Liver (tissue), 9 donors: Measurements from ENCODE around the gene DAGLB. TPM values are rescaled to one million over a fixed set of nuclear protein-coding genes. Genes with fewer than 3 reads are reported as not detected.

Experiments
- DNase-seq: peaks from one replicate; pipeline ENCODE4 v3.0.0-alpha.2; 2017; ENCODE audit warnings: low spot score
- H3K27ac ChIP-seq, 2 donors: one replicate each; pipeline ENCODE4 v1.7.0; 2013; ENCODE audit warnings: inconsistent platforms in 2 of 2, low read length in 2 of 2, control low read depth in 1 of 2, low read depth in 1 of 2, mild to moderate bottlenecking in 1 of 2
- H3K27me3 ChIP-seq, 4 donors: one replicate each; pipeline versions ENCODE4 v1.6.1 to v1.7.0; 2013; ENCODE audit warnings: low read length in 3 of 4, inconsistent platforms in 1 of 4, mild to moderate bottlenecking in 1 of 4, moderate library complexity in 1 of 4; ENCODE audit not compliant: control insufficient read depth in 4 of 4, insufficient read depth in 4 of 4
- H3K36me3 ChIP-seq, 4 donors: one replicate each; pipeline versions ENCODE4 v1.6.1 to v1.7.0; 2013; ENCODE audit warnings: low read length in 3 of 4, mild to moderate bottlenecking in 3 of 4, low read depth in 1 of 4, moderate library complexity in 1 of 4; ENCODE audit not compliant: control insufficient read depth in 4 of 4, insufficient read depth in 3 of 4
- H3K4me1 ChIP-seq, 4 donors: one replicate each; pipeline versions ENCODE4 v1.6.1 to v1.7.0; 2013; ENCODE audit warnings: low read length in 3 of 4, mild to moderate bottlenecking in 3 of 4, moderate library complexity in 1 of 4; ENCODE audit not compliant: control insufficient read depth in 4 of 4, insufficient read depth in 4 of 4
- H3K4me3 ChIP-seq, 3 donors: one replicate each; pipeline versions ENCODE4 v1.6.1 to v1.7.0; 2013; ENCODE audit warnings: low read length in 3 of 3, control low read depth in 1 of 3, low read depth in 1 of 3, mild to moderate bottlenecking in 1 of 3
- H3K9ac ChIP-seq, 2 donors: one replicate each; pipeline ENCODE4 v1.7.0; 2013; ENCODE audit warnings: low read length in 2 of 2, mild to moderate bottlenecking in 2 of 2, moderate library complexity in 2 of 2, control low read depth in 1 of 2, low read depth in 1 of 2
- H3K9me3 ChIP-seq, 4 donors: one replicate each; pipeline versions ENCODE4 v1.6.1 to v1.7.0; 2013; ENCODE audit warnings: low read length in 3 of 4; ENCODE audit not compliant: control insufficient read depth in 4 of 4
- ATF3 ChIP-seq: IDR thresholded peaks from 2 replicates; pipeline ENCODE4 v1.6.1; 2016; ENCODE audit warnings: antibody characterized with exemption
- CTCF ChIP-seq: fragments of 150-350 bp; IDR thresholded peaks from 2 replicates; pipeline ENCODE4 v1.5.1; 2017; ENCODE audit warnings: improper control_type of control experiment, low read depth, low read length; ENCODE audit not compliant: missing input control
- EGR1 ChIP-seq, 2 donors: IDR thresholded peaks; 2 replicates each; pipeline ENCODE4 v1.6.1; 2016 to 2018; ENCODE audit warnings: antibody characterized with exemption in 2 of 2, low read depth in 2 of 2
- FOXA1 ChIP-seq: IDR thresholded peaks from 2 replicates; pipeline ENCODE4 v1.6.1; 2016; ENCODE audit warnings: antibody characterized with exemption
- FOXA2 ChIP-seq: IDR thresholded peaks from 2 replicates; pipeline ENCODE4 v1.6.1; 2016; ENCODE audit warnings: antibody characterized with exemption
- GABPA ChIP-seq, 2 donors: IDR thresholded peaks in 1 of 2; conservative IDR thresholded peaks in 1 of 2; 2 replicates each; pipeline ENCODE4 v1.6.1; 2016; ENCODE audit warnings: antibody characterized with exemption in 2 of 2, mild to moderate bottlenecking in 1 of 2, moderate library complexity in 1 of 2
- HNF4A ChIP-seq, 2 donors: conservative IDR thresholded peaks; 2 replicates each; pipeline ENCODE4 v1.6.1; 2016; ENCODE audit warnings: antibody characterized with exemption in 2 of 2, mild to moderate bottlenecking in 2 of 2
- HNF4G ChIP-seq: IDR thresholded peaks from 2 replicates; pipeline ENCODE4 v1.6.1; 2016; ENCODE audit warnings: antibody characterized with exemption
- JUND ChIP-seq, 2 donors: IDR thresholded peaks; 2 replicates each; pipeline ENCODE4 v1.6.1; 2016; ENCODE audit warnings: antibody characterized with exemption in 2 of 2
- MAX ChIP-seq: IDR thresholded peaks from 2 replicates; pipeline ENCODE4 v1.6.1; 2016; ENCODE audit warnings: antibody characterized with exemption
- NR2F2 ChIP-seq: IDR thresholded peaks from 2 replicates; pipeline ENCODE4 v1.6.1; 2016; ENCODE audit warnings: antibody characterized with exemption
- RAD21 ChIP-seq, 2 donors: IDR thresholded peaks; 2 replicates each; pipeline ENCODE4 v1.6.1; 2016; ENCODE audit warnings: antibody characterized with exemption in 2 of 2, mild to moderate bottlenecking in 2 of 2
- REST ChIP-seq: IDR thresholded peaks from 2 replicates; pipeline ENCODE4 v1.6.1; 2016; ENCODE audit warnings: antibody characterized with exemption, mild to moderate bottlenecking
- RXRA ChIP-seq, 2 donors: IDR thresholded peaks; 2 replicates each; pipeline ENCODE4 v1.6.1; 2017 to 2018; ENCODE audit warnings: antibody characterized with exemption in 2 of 2, mild to moderate bottlenecking in 1 of 2
- SP1 ChIP-seq: IDR thresholded peaks from 2 replicates; pipeline ENCODE4 v1.6.1; 2018; ENCODE audit warnings: antibody characterized with exemption, mild to moderate bottlenecking
- TAF1 ChIP-seq: conservative IDR thresholded peaks from 2 replicates; pipeline ENCODE4 v1.6.1; 2016; ENCODE audit warnings: antibody characterized with exemption, mild to moderate bottlenecking
- YY1 ChIP-seq: IDR thresholded peaks from 2 replicates; pipeline ENCODE4 v1.6.1; 2016; ENCODE audit warnings: antibody characterized with exemption, mild to moderate bottlenecking
- ZBTB33 ChIP-seq: IDR thresholded peaks from 2 replicates; pipeline ENCODE4 v1.6.1; 2016; ENCODE audit warnings: antibody characterized with exemption
- WGBS: extraction: QIAGEN DNeasy Blood & Tissue Kit; methylation state at CpG from one replicate; pipeline ENCODE4 v1.1.7; 2013; 5-methylcytosine and 5-hydroxymethylcytosine counted together
- polyA plus RNA-seq, 2 donors: library from polyadenylated mRNA; stranded (reverse) in 1 of 2; unstranded in 1 of 2; fragments of 200-250 nt in 1 of 2; fragments of >200 nt in 1 of 2; fragmentation: Nextera tagmentation in 1 of 2; extraction: Ambion mirVana in 1 of 2; gene quantifications; one replicate each; pipeline versions ENCODE4 v1.2.1 to v1.2.3, GENCODE V29; 2013 to 2015
- total RNA-seq, 2 donors: library from RNA; depleted of rRNA; stranded (reverse); fragments of >200 nt; gene quantifications; one replicate each; pipeline ENCODE4 v1.2.3, GENCODE V29; 2014
- donor health status: healthy.
- donor health status: healthy.
- donor health status: healthy.
- donor health status: healthy.
- donor health status: healthy.

The DAGLB gene
- total and polyA plus RNA-seq, 4 donors: 4.9 to 10.7 (median 8.4) TPM

- no peak for TF ChIP-seq GABPA (IDR thresholded peaks at IDR 0.05 in 1 of 2, conservative IDR thresholded peaks at IDR 0.05 in 1 of 2)
- TF ChIP-seq HNF4A (conservative IDR thresholded peaks at IDR 0.05): no peak
- no peak for TF ChIP-seq MAX
- TF ChIP-seq NR2F2: no peak
- no peak for TF ChIP-seq TAF1
Observed at GRCh38 chr7:6417408-6417807, 30.3 kb downstream of the DAGLB start (continued).

- peaks cover 1 to 36% (median 17%) of the 10 kb centered on the region in 4 donors for H3K36me3 ChIP-seq
- no peak overlapping the region for H3K27ac ChIP-seq
- no peak overlapping the region for H3K4me3 ChIP-seq
- H3K4me1 ChIP-seq: peaks cover 4 to 9% (median 6%) of the 10 kb centered on the region in 4 donors
- no peaks in the 10 kb centered on the region for H3K9me3 ChIP-seq
- TF ChIP-seq REST (no peak), MAX (no peak), FOXA2 (no peak), HNF4A (conservative IDR thresholded peaks at IDR 0.05) (no peak), YY1 (no peak), GABPA (IDR thresholded peaks at IDR 0.05 in 1 of 2, conservative IDR thresholded peaks at IDR 0.05 in 1 of 2) (no peak), NR2F2 (no peak), SP1 (no peak), CTCF (no peak), TAF1 (no peak), ZBTB33 (no peak), ATF3 (no peak), FOXA1 (no peak), JUND (IDR thresholded peaks at IDR 0.05) (no peak), RAD21 (IDR thresholded peaks at IDR 0.05) (no peak), HNF4G (no peak), EGR1 (IDR thresholded peaks at IDR 0.05; ENCODE audit: low read depth in 2 of 2) (no peak), RXRA (IDR thresholded peaks at IDR 0.05) (no peak)
- H3K27me3 ChIP-seq: no peaks in the 10 kb centered on the region
- DNase-seq: no peak
- no peak overlapping the region for H3K9ac ChIP-seq
- WGBS: 89% methylated on average over 23 of the region's 23 CpGs
Observed at GRCh38 chr7:6416516-6417145, 31.1 kb downstream of the DAGLB start.
